Activated CD4-positive, alpha-beta T cell treated with anti-CD3 and anti-CD28 coated beads, Interleukin-2, Interleukin-4, amounts not matched to agents 100 ng/mL and 50 ng/mL, durations not matched to agents 16 hours and 8 hours (primary cell): ENCODE data around the gene RBP5.
A peak's percentile ranks its signal among the peaks of the same experiment; 100 is the strongest.

Experiments used
- DNase-seq: peaks from one replicate; pipeline ENCODE4 v3.0.0-alpha.2; 2020; ENCODE audit warnings: low spot score

Gene RBP5

GRCh38 chr12:7145671-7146070 lies 17.0 kb upstream of the RBP5 start:
- DNase-seq, result no peak

- peak; percentile 26 for DNase-seq
Measured at GRCh38 chr12:7144414-7145120, 15.9 kb upstream of the RBP5 start.

GRCh38 chr12:7143564-7143963 lies 14.9 kb upstream of the RBP5 start:
- DNase-seq, result no peak

DNA sequence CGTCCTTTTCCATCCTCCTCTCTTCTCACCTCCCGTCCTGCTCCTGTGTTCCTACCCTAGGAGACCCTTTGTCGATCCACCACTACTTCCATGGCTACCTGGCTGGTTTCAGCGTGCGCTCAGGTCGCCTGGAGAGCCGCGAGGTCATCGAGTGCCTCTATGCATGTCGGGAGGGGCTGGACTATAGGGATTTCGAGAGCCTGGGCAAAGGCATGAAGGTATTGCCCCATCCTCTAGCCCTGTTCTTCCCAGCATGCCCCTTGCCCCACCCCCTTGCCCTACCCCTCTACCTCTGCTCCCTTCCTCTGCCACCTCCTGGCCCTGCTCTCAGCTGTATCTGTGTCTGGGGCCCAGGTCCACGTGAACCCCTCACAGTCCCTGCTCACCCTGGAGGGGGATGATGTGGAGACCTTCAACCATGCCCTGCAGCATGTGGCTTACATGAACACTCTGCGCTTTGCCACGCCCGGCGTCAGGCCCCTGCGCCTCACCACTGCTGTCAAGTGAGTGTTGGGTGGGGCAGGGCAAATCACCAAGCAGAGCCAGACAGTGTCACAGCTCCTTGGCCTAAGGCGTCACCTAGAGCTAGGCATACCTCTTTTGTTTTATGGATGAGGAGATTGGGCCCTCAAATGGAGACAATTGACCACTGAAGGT lies 14.2 kb upstream of the RBP5 start:
- no peak for DNase-seq

DNA sequence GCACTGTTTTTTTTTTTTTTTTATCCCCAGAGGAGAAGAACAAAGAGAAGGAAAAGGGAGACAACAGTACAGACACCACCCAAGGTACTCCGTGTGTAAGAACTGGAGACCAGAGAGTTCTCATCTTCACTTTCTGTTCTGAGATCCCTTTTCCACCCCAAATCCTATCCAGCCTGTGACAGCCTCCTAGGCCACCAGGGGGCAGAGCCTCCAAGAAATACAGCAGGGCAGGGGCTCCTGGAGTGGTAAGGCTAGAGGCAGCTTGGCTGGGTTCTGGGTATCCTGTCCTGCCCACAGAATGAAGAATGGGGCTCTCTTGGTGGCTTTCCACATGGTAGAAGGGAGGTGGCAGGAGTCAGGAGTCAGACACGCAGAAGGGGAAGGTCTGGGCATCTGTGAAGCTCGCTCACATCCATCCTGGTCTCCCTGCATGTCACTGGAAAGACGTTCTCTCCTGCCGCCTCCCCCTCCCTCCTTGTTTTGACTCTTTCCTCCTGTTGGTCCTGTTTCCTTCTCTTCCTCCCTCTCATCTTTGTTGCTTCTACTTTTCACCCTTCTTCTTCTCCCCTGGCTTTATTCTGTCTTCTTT lies 13.5 kb upstream of the RBP5 start:
- DNase-seq, result peak; percentile 53

DNA sequence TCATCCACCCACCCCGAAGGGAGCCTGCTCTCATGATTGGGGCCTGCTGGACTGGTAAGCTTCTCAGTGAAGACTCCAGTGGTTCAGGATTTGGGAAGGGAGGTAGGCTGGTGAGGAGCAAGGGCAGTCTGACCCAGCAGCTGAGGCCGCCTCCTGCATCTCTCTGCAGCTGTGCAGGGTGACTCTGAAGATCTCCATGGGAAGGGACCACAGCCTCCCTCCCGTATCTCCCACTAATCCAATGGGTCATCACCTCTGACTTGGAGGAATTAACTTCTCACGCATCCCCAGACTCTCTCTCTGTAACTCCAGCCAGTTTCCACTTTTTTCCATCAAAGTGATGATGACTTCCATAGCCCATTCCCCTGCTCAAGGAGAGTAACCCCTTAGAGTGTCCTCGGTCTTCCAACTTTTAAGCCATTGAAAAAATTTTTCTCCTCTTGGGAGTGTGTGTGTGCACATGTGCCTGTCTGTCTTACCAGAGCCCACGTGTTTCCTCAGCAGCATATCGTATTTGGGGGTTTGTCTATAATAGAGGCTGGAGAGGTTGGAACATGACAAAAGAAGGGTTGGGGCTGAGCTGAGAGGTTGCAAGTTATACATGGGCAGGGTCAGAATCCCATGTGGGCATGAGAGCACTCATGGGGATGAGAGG lies 12.8 kb upstream of the RBP5 start:
- no peak for DNase-seq

- DNase-seq, result no peak
Measured at GRCh38 chr12:7139200-7139599, 10.5 kb upstream of the RBP5 start.

DNA sequence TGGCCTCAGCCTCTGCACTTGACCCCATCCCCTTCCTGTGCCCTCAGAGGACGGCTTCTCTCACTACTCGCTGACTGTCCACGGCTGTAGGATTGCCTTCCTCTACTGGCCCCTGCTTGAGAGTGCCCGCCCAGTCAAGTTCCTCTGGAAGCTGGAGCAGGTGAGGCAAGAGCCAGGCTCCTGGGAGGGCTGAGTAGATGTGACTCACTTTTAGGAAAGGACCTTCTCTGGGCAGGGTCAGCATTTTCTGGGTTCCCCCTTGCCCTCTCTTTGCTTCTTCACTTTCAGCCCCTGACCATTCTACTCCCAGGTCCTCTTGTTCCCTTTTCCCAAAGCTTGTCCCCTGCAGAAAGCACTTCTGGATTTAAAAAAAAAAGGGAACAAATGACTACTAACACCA lies 9.2 kb upstream of the RBP5 start:
- no peak for DNase-seq

DNA sequence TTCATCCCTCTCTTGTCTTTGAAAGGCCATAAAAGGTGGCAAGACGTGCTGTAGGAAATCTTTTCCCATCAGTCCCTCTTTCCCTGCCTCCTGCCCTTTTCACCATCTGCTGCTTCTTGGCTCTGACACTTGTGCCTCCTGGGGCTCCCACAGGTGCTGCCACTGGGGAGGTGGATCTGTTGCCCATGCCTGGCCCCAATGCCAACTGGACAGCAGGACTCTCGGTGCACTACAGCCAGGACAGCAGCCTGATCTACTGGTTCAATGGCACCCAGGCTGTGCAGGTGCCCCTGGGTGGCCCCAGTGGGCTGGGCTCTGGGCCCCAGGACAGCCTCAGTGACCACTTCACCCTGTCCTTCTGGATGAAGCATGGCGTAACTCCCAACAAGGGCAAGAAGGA lies 8.0 kb upstream of the RBP5 start:
- DNase-seq, result no peak

- no peak for DNase-seq
Measured at GRCh38 chr12:7136071-7136470, 7.4 kb upstream of the RBP5 start.

GRCh38 chr12:7134396-7135166 lies 5.9 kb upstream of the RBP5 start:
- no peak for DNase-seq

GRCh38 chr12:7131502-7131866 lies 2.8 kb upstream of the RBP5 start:
- peak; percentile 55 for DNase-seq

GRCh38 chr12:7130701-7131501 lies 2.2 kb upstream of the RBP5 start:
- peak; percentile 64 for DNase-seq

- DNase-seq, result peak; percentile 71
Measured at GRCh38 chr12:7129872-7130691, 1.4 kb upstream of the RBP5 start, which contains the start of gene CLSTN3. Gene CLSTN3 (plus strand): TSS chr12:7130371. CDS start chr12:7130649, 278 bp downstream.

DNA sequence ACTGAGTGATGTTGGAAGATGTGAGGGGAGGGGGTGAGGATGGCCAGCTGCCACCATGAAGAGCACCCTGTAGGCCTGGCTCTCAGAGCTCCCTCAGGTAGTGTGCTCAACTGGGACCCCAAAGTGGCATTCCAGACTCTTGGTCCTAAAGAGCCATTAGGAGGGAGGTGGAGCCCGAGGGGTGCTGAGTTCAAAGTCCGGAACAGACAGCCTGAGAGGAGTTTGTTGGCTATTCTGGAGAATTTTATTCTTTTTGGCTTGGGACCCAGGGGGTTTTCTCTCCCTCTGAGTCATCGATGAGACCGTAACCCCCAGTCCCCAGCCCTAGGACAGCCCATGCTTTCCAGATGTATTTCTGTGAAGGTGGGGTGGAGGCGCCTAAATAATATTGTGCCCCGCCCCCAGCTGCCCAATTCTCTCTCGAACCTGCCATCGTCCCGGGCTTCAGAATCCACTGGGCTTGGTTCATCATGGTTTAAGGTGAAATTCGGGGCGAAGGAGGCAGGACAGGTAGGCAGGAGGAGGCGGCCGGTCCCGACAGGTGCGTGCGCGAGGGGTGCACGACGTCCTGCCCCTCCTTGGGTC lies 690 bp upstream of the RBP5 start:
- DNase-seq, result no peak

DNA sequence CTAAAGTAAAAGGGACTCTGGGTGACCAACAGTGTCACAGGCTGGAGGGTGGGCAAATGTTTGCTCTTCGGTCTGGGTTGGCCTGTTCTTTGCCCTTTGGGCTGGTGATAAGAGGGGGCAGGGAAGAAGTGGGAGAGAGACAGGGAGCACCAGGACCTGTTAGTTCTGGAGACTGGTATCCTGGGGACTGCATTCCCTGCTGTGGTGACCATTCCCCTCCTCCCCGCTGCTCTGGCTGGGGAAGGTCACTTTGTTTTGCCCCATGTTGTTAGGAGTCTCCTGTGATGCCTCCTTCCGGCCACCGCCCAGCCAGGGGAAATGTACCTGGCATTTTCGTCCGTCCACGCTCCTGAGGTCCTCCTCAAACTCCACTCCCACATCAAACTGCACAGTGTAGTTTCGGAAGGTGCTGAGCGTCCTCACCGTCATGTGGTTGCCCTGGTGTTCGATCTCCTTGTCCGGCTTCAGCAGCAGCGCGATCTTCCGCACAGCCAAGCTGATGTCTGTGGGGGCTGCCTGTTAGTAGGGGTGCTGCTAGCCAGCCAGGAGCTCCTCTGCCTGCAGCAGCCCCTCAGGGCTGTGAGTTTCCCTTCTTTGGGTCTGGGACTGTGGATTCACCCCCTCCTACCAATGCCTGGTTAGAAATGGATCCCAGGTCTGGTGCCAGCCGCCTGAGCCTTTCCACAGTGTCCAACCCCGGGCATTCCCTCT lies 618 bp downstream of the RBP5 start:
- no peak for DNase-seq

- DNase-seq, result no peak
Measured at GRCh38 chr12:7125632-7126227, 3.0 kb downstream of the RBP5 start.

DNA sequence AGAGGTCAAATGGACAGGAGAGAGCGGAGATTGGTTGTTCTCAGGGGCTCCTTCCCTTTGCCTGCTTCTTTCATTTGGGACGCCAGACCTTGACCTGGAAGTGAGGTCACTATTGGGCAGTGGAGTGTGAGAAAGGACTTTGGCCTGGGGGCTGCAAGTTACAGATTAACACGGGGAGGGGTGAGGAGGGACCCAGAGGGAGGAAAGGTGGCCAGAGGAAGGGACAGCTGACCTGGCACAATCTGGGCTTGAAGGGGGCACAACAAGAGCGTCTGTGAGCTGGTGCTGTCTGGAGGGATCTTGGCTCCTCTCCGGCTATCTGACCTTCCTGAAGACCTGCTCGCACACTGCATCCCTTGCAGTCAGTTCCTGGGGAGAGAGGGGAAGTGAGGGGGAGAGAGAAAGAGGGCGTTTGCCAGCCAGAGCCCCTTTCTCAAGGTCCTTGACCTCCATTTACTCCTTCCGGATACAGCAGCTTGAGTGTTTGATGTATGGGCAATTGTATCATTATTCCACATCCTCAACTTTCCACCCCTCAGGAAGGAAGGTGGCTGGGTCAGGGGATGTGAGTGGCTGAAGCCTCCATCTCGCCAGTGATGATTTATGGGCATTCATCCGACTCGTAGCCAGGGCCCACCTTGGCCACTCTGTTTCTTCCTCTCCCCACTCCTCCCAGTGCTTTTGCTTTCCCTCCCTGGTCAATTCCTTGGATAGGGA lies 4.7 kb downstream of the RBP5 start:
- DNase-seq, result no peak
